ENCODE data around the gene FAM110D. TPM values are rescaled to one million over a fixed set of nuclear protein-coding genes. Genes with fewer than 3 reads are reported as not detected.

FAM110D gene
- polyA plus RNA-seq (2012; rRNA removed), result 0.50 and 0.64 TPM in 2 replicates
- 0.31 and 0.38 TPM in 2 replicates for polyA plus RNA-seq (2012; cell fraction: cytosol; rRNA removed)
- polyA plus RNA-seq (2012; cell fraction: nucleus; rRNA removed), result 0.37 and 0.62 TPM in 2 replicates

GRCh38 chr1:26158908-26159742 lies at the start of gene FAM110D:
TSS of gene FAM110D (plus strand) at chr1:26159079. CDS start at chr1:26161292, 2,213 bp downstream.
- no peaks in the 10 kb centered on the region for H3K79me2 ChIP-seq (ENCODE audit: insufficient read depth)
- no peak for TF ChIP-seq GABPA (IDR thresholded peaks at IDR 0.05; ENCODE audit: low read depth)
- TF ChIP-seq RXRA (IDR thresholded peaks at IDR 0.05; ENCODE audit: borderline replicate concordance, low read depth), result no peak
- TF ChIP-seq TEAD4 (IDR thresholded peaks at IDR 0.05; ENCODE audit: borderline replicate concordance, insufficient read depth), result no peak
- TF ChIP-seq NRF1 (IDR thresholded peaks at IDR 0.05; ENCODE audit: low read depth, low read length), result no peak
- TF ChIP-seq SIN3A (IDR thresholded peaks at IDR 0.05; ENCODE audit: borderline replicate concordance, low read depth, low read length), result no peak
- no peak for TF ChIP-seq USF2 (IDR thresholded peaks at IDR 0.05; ENCODE audit: borderline replicate concordance, low read depth, low read length)
- no peak for TF ChIP-seq MXI1 (IDR thresholded peaks at IDR 0.05; ENCODE audit: low read depth, low read length)
- no peak for TF ChIP-seq YY1 (IDR thresholded peaks at IDR 0.05; ENCODE audit: low read depth)
- no peak for TF ChIP-seq NFIC (IDR thresholded peaks at IDR 0.05; ENCODE audit: borderline replicate concordance)
- TF ChIP-seq, protein P1, sequence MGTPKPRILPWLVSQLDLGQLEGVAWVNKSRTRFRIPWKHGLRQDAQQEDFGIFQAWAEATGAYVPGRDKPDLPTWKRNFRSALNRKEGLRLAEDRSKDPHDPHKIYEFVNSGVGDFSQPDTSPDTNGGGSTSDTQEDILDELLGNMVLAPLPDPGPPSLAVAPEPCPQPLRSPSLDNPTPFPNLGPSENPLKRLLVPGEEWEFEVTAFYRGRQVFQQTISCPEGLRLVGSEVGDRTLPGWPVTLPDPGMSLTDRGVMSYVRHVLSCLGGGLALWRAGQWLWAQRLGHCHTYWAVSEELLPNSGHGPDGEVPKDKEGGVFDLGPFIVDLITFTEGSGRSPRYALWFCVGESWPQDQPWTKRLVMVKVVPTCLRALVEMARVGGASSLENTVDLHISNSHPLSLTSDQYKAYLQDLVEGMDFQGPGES (IDR thresholded peaks at IDR 0.05; ENCODE audit: low read depth, low read length), result no peak
- TF ChIP-seq CHD2 (IDR thresholded peaks at IDR 0.05; ENCODE audit: low read length, partially characterized antibody), result no peak
- no peak for TF ChIP-seq RFX5 (IDR thresholded peaks at IDR 0.05; ENCODE audit: low read length)
- TF ChIP-seq RAD21 (IDR thresholded peaks at IDR 0.05; ENCODE audit: low read length), result no peak
- no peaks in the 10 kb centered on the region for H3K9me2 ChIP-seq
- CTCF ChIA-PET, result interaction anchor here (0.6 to 13.7 kb wide), 7 partner anchors 11 to 439 kb away, joined by 3 to 131 read pairs (median 6); partner anchors contain the start of genes CEP85 and ZNF593
- POLR2A ChIA-PET, result no interaction called here
- peak within 1 kb of the TSS; percentile 8; the same call in 1 of the 2 replicates for H3K4me2 ChIP-seq
- H2AFZ ChIP-seq (ENCODE audit: low read depth), result peak within 1 kb of the TSS; percentile 70; the same call in 1 of the 2 replicates
- peak within 1 kb of the TSS in 1 of 2 experiments; percentile 43; a peak in 3 of 4 replicates for H3K4me3 ChIP-seq (ENCODE audit: low read depth in 2 of 2, low read length in 1 of 2)
- H4K20me1 ChIP-seq (ENCODE audit: insufficient read depth), result no peaks in the 10 kb centered on the region
- H3K27ac ChIP-seq (ENCODE audit: low read depth in 2 of 2, low read length in 1 of 2), result peak within 1 kb of the TSS in 1 of 2 experiments; percentile 60; a peak in 3 of 4 replicates
- no peaks in the 10 kb centered on the region for H3K27me3 ChIP-seq (ENCODE audit: insufficient read depth)
- WGBS (ENCODE audit: low lambda C conversion rate), result 51% methylated on average over 6 of the region's 6 CpGs
- no peaks in the 10 kb centered on the region for H3K36me3 ChIP-seq (replicated peaks in 1 of 2; ENCODE audit: control insufficient read depth in 1 of 2, insufficient read depth in 2 of 2, low read length in 1 of 2)
- DNase-seq, result no peak
- no peaks in the 10 kb centered on the region for H3K9me3 ChIP-seq
- H3K4me1 ChIP-seq (ENCODE audit: control insufficient read depth in 1 of 2, insufficient read depth in 2 of 2, low read depth in 1 of 2, low read length in 1 of 2), result peaks cover 6 to 33% of the 10 kb centered on the region in 2 experiments; a peak in 1 of 4 replicates
- H3F3A ChIP-seq (replicated peaks; ENCODE audit: insufficient read depth), result no peaks in the 10 kb centered on the region
- no peak within 1 kb of the TSS for H3K9ac ChIP-seq
